SU-DHL-6 (cell line): ENCODE results near the gene CRISPLD2.

Experiments
- CTCF ChIP-seq: fragments of 200-600 bp; sonication (generic); IDR thresholded peaks from one replicate; pipeline ENCODE4 v1.5.1; 2017; ENCODE audit warnings: antibody characterized with exemption, mild to moderate bottlenecking, low read length, moderate library complexity; ENCODE audit not compliant: insufficient read depth, poor library complexity, severe bottlenecking
- EZH2phosphoT487 ChIP-seq: fragments of 200-600 bp; sonication (generic), shearing (Covaris generic); conservative IDR thresholded peaks from 2 replicates; pipeline ENCODE4 v1.6.1; 2018; ENCODE audit warnings: mild to moderate bottlenecking, antibody characterized with exemption, low read length, moderate library complexity, mixed read lengths

GRCh38 chr16:84886497-84887090 is 66.8 kb downstream of the CRISPLD2 start:
- no peak for TF ChIP-seq CTCF
- no peak for TF ChIP-seq EZH2phosphoT487
